AG04449 (cell line): ENCODE measurements around the gene CNRIP1.

ENCODE experiments used
- CTCF ChIA-PET: fragments of 350-600 bp; formaldehyde crosslinking; extraction: SDS; loops from one replicate; lab custom pipeline; 2021; ENCODE audit warnings: antibody characterized with exemption; lab: Yijun Ruan, JAX
- POLR2A ChIA-PET: fragments of 400-600, 350-600 bp; formaldehyde crosslinking; extraction: SDS; loops from one replicate; lab custom pipeline; 2020; ENCODE audit warnings: antibody characterized with exemption, inconsistent platforms; lab: Yijun Ruan, JAX
- DNase-seq: peaks from one replicate; pipeline ENCODE4 v3.0.0-alpha.2; 2010; ENCODE audit warnings: low read depth, low spot score
- H3K4me3 ChIP-seq: 2 replicates; pipeline ENCODE4 v1.5.1; 2011; ENCODE audit warnings: low read depth, mild to moderate bottlenecking, control low read depth, low read length
- TF ChIP-seq, protein P1 (sequence below): IDR thresholded peaks from one replicate; pipeline ENCODE4 v1.5.1; 2011; ENCODE audit warnings: mild to moderate bottlenecking, moderate library complexity, low read length, control low read depth, inconsistent platforms; ENCODE audit not compliant: insufficient read depth; ENCODE audit errors: missing control alignments

Gene CNRIP1

GRCh38 chr2:68253219-68254068 lies 66.3 kb downstream of the CNRIP1 start:
- ChIA-PET CTCF (interaction anchor here (1.2 to 4.6 kb wide), 6 partner anchors 30 to 188 kb away, joined by 3 to 23 read pairs (median 5); no protein-coding TSS in a partner anchor), POLR2A (interaction anchor here (0.9 to 1.1 kb wide), 2 partner anchors 8 to 66 kb away, joined by 3 to 5 read pairs; partner anchors contain the start of gene CNRIP1)
- TF ChIP-seq, protein P1, sequence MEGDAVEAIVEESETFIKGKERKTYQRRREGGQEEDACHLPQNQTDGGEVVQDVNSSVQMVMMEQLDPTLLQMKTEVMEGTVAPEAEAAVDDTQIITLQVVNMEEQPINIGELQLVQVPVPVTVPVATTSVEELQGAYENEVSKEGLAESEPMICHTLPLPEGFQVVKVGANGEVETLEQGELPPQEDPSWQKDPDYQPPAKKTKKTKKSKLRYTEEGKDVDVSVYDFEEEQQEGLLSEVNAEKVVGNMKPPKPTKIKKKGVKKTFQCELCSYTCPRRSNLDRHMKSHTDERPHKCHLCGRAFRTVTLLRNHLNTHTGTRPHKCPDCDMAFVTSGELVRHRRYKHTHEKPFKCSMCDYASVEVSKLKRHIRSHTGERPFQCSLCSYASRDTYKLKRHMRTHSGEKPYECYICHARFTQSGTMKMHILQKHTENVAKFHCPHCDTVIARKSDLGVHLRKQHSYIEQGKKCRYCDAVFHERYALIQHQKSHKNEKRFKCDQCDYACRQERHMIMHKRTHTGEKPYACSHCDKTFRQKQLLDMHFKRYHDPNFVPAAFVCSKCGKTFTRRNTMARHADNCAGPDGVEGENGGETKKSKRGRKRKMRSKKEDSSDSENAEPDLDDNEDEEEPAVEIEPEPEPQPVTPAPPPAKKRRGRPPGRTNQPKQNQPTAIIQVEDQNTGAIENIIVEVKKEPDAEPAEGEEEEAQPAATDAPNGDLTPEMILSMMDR, result no peak
- DNase-seq, result no peak
- peak overlapping the region; percentile 86 for H3K4me3 ChIP-seq

DNA sequence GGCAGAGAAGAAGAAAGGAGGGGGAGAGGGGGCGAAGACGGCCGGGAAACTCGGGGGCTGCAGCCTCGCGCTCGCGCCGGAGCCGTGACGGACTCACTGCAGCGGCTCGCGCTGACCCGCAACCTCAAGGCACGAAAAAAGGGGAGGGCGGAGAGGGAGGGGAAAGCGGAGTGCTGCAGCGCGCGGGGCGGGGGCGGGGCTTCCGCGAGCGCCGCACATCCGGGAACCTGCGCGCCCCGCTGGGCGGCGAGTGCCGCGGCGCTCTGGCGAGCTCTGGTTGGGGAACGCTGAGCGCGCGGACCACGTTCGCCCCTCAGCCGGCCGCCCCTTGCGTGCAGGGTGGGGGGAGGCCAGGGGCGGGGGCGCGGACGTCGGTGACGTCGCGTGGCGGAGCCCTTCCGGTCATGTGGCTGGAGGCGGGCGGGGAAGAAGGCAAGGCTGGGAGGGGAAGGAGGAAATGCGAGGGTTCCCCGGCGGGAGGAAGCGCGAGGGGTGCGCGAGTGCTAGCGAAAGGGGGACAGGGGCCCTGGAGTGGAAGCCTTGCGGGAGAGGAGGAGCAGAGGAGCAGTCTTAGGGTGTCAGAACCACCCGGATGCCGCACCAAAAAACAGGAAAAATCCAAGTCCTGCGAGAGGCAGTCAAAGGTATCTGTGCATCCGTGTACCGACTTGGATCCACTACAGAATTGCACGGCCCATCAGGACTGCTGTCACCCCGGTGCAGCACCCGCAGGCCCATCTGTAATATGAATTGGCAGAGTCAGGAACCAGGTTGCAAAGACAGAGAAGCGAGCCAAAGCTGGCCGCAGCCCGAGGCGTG lies 67.1 kb downstream of the CNRIP1 start, which contains the start of gene PPP3R1:
TSS of gene PPP3R1 (minus strand) at position 133 of the 819 bp plus-strand sequence. CDS start 405 bp downstream, outside the sequence.
- CTCF ChIA-PET, result interaction anchor here (1.2 to 5.5 kb wide), 4 partner anchors 40 to 189 kb away, joined by 3 to 50 read pairs (median 6); no protein-coding TSS in a partner anchor

DNA sequence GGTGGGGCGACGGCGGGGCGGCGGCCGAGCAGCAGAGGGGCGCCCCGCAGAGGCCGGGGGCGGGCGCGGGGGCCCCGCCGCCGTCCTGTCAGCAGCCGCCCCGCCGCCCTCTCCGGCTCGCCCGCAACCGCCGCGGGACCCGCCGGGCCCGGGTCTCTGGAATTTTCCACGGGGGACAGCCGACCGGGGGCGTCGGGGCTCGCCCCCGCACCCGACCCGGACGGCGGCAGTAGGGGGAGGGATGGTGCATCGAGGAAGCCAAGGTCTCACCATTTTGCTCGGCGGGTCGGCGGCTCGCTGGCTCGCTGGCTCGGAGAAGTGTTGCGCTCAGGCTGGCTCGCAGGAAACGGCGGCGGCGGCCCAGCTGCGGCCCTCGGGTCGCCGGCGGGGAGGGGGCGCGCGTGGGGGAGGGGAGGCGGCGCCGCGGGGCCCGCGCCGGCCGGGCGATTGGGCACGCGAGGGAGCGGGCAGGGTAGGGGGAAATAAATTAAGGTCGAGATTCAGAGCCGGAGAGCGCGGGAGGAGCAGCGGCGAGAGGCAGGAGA lies 67.8 kb downstream of the CNRIP1 start:
- CTCF ChIA-PET, result interaction anchor here (1.3 to 5.5 kb wide), 4 partner anchors 31 to 190 kb away, joined by 5 to 50 read pairs (median 8); no protein-coding TSS in a partner anchor
- TF ChIP-seq, protein P1, result no peak
- POLR2A ChIA-PET, result interaction anchor here (0.5 to 1.1 kb wide), 5 partner anchors 9 to 126 kb away, joined by 3 to 5 read pairs (median 3); partner anchors contain the start of gene PNO1
- no peak for DNase-seq
- H3K4me3 ChIP-seq, result peak overlapping the region; percentile 87

More for the DNA sequence above, 67.1 kb downstream of the CNRIP1 start, which contains the start of gene PPP3R1:
- TF ChIP-seq, protein P1, result no peak
- peak within 1 kb of the TSS; percentile 87 for H3K4me3 ChIP-seq
- DNase-seq, result peak; percentile 64
- POLR2A ChIA-PET, result interaction anchor here (0.5 to 1.1 kb wide), 6 partner anchors 9 to 127 kb away, joined by 3 to 5 read pairs (median 3); partner anchors contain the start of genes CNRIP1 and PNO1

GRCh38 chr2:68251187-68251854 lies 68.4 kb downstream of the CNRIP1 start:
- TF ChIP-seq, protein P1, result peak; percentile 74
- CTCF ChIA-PET, result interaction anchor here (1.1 to 5.5 kb wide), 7 partner anchors 10 to 190 kb away, joined by 3 to 50 read pairs (median 4); no protein-coding TSS in a partner anchor
- no peak for DNase-seq
- POLR2A ChIA-PET, result no interaction called here
- H3K4me3 ChIP-seq, result peak overlapping the region; percentile 87

DNA sequence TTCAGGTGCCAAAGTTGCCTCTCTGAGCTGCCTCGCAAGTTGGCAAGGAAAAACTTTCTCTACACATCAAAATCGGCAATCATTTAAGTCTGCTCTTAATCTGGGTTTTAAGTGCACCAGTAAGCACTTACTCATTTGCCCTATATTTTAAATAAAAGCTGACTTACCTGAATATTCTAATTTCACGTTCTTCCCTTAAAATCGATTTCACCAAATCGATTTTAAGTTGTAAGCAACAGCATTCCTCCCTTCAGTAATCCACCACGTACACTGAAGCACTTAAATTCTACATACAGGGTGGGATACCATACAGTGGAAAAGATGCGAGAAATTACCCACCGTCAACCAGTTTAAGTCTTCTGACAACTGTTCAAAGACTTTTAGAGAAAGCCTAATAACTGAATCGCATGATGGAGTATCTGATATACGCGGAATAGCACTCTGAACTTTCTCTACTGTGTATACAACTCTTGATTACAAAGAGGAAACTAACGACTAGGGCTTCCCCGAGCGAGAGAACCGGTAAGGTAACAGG lies 69.0 kb downstream of the CNRIP1 start:
- TF ChIP-seq, protein P1, result no peak
- POLR2A ChIA-PET, result no interaction called here
- no peak for DNase-seq
- CTCF ChIA-PET, result interaction anchor here (0.7 to 5.5 kb wide), 17 partner anchors 10 to 191 kb away, joined by 3 to 50 read pairs (median 3); partner anchors contain the start of gene CNRIP1
- peak overlapping the region; percentile 87 for H3K4me3 ChIP-seq
